ENCODE measurements around the gene NXNL2. TPM values are rescaled to one million over a fixed set of nuclear protein-coding genes. Genes with fewer than 3 reads are reported as not detected.

The NXNL2 gene
- total RNA-seq, 1 donor from 2014 or later = 0.58 TPM

DNA sequence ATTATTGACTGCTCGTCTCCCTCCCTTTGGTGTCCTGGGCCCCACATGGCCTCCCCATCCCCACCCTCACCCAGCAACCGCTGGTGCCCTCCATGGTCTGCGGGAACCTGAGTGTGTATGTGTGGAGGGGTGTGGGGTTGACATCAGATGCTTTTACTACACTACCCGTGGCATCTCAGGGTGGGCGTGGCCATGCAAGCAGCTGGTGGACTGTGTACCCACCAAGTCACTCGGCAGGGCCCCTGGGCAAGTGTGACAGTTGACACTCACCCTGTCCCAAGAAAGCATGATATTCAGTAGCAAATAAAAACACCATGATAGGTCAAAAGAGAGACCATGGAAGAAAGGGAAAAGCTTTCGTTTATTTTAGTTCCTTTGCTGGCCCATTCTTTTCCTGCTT, 7.4 kb upstream of the NXNL2 start:
- Mint-ChIP-seq H3K27me3 (peaks cover 12% of the 10 kb centered on the region), H3K4me1 (ENCODE audit: unreplicated experiment) (peaks cover 31% of the 10 kb centered on the region), H3K4me3 (no peak overlapping the region), H3K9me3 (no peaks in the 10 kb centered on the region), H3K36me3 (no peaks in the 10 kb centered on the region), H3K27ac (no peak overlapping the region)
- no peak for DNase-seq (ENCODE audit: extremely low spot score, unreplicated experiment)
- TF ChIP-seq, protein P1, sequence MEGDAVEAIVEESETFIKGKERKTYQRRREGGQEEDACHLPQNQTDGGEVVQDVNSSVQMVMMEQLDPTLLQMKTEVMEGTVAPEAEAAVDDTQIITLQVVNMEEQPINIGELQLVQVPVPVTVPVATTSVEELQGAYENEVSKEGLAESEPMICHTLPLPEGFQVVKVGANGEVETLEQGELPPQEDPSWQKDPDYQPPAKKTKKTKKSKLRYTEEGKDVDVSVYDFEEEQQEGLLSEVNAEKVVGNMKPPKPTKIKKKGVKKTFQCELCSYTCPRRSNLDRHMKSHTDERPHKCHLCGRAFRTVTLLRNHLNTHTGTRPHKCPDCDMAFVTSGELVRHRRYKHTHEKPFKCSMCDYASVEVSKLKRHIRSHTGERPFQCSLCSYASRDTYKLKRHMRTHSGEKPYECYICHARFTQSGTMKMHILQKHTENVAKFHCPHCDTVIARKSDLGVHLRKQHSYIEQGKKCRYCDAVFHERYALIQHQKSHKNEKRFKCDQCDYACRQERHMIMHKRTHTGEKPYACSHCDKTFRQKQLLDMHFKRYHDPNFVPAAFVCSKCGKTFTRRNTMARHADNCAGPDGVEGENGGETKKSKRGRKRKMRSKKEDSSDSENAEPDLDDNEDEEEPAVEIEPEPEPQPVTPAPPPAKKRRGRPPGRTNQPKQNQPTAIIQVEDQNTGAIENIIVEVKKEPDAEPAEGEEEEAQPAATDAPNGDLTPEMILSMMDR (conservative IDR thresholded peaks at IDR 0.05) = no peak

DNA sequence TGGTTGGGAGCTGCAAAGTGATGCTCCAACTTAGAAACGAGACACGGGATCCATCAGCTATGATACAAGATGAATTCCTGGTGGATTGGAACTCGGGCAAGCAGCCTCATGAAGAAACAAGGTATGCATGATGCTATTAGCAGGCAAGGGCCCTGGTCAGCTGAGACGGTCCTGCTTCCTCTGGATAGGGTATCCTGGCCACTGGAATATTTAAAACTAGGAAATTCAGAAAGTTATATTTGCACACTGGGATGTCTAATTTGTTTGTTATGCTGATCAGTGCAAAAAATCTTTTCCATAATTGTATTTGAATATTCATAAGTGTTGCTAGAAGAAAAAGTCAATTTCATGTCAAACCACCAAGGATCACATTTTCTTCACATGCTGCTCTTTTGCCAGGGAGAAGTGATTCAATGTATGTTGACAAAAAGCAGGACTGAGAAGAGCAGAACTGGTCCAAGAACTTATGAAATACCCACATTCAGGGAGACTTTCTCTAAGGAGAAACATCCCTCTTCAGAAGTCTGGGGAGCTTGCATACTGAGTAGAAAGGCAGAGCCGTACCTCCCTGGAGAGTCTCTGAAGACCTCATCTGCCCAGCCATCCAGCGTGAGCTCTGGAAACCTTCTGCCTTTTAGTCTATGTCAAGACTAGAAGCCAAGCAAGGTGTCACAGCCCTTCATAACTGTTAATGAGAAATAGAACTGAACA, 6.7 kb upstream of the NXNL2 start:
- Mint-ChIP-seq H3K27me3 (peaks cover 18% of the 10 kb centered on the region), H3K27ac (no peak overlapping the region), H3K4me3 (no peak overlapping the region), H3K36me3 (no peaks in the 10 kb centered on the region), H3K9me3 (no peaks in the 10 kb centered on the region), H3K4me1 (ENCODE audit: unreplicated experiment) (peaks cover 33% of the 10 kb centered on the region)
- DNase-seq (ENCODE audit: extremely low spot score, unreplicated experiment) = no peak
- TF ChIP-seq, protein P1 (conservative IDR thresholded peaks at IDR 0.05) = no peak

DNA sequence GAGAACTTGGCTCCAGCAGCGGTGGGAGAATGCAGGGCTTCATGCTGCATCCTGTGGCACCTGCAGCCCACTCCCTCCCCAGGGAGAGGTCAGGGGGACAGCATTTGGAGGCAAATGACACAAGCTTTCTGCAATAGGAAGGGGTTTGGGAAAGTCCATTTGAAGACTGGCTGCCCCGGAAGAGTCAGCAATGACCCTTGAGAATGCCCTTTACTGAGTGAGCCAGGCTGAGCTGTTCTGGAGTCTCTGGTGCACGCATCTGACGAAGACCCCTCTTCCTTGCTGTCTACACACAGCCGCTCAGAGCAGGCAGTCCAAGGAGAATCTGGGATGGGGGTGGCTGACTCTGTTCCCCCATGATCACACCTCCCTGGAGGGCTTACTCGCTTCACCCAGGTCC, 5.5 kb upstream of the NXNL2 start:
- no peaks in the 10 kb centered on the region for H3K36me3 Mint-ChIP-seq
- TF ChIP-seq, protein P1 (conservative IDR thresholded peaks at IDR 0.05) = no peak
- H3K9me3 Mint-ChIP-seq = no peaks in the 10 kb centered on the region
- no peak for DNase-seq (ENCODE audit: extremely low spot score, unreplicated experiment)
- H3K4me3 Mint-ChIP-seq = no peak overlapping the region
- H3K27me3 Mint-ChIP-seq = peaks cover 26% of the 10 kb centered on the region
- no peak overlapping the region for H3K27ac Mint-ChIP-seq
- H3K4me1 Mint-ChIP-seq (ENCODE audit: unreplicated experiment) = peaks cover 40% of the 10 kb centered on the region

DNA sequence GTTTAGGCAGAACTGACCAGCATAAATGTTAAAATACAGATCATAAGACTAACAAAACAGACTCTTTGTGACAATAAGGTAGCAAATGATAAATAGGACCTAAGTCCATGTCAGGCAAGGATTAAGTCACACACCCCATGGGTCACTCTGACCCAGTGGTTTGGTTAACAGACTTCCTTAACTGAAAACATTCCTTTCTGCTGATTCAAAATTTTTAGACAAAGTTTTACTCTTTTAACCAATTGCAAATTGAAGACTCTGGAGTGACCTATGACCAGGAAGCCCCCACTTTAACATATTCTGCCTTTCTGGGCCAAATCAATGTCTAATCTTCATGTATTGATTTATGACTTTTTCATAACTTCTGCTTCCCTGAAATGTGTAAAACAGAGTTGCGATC, 4.9 kb upstream of the NXNL2 start:
- Mint-ChIP-seq H3K36me3 (no peaks in the 10 kb centered on the region), H3K4me3 (no peak overlapping the region), H3K27me3 (peaks cover 26% of the 10 kb centered on the region), H3K9me3 (no peaks in the 10 kb centered on the region), H3K27ac (no peak overlapping the region), H3K4me1 (ENCODE audit: unreplicated experiment) (peaks cover 40% of the 10 kb centered on the region)
- TF ChIP-seq, protein P1 (conservative IDR thresholded peaks at IDR 0.05) = no peak
- DNase-seq (ENCODE audit: extremely low spot score, unreplicated experiment) = no peak

DNA sequence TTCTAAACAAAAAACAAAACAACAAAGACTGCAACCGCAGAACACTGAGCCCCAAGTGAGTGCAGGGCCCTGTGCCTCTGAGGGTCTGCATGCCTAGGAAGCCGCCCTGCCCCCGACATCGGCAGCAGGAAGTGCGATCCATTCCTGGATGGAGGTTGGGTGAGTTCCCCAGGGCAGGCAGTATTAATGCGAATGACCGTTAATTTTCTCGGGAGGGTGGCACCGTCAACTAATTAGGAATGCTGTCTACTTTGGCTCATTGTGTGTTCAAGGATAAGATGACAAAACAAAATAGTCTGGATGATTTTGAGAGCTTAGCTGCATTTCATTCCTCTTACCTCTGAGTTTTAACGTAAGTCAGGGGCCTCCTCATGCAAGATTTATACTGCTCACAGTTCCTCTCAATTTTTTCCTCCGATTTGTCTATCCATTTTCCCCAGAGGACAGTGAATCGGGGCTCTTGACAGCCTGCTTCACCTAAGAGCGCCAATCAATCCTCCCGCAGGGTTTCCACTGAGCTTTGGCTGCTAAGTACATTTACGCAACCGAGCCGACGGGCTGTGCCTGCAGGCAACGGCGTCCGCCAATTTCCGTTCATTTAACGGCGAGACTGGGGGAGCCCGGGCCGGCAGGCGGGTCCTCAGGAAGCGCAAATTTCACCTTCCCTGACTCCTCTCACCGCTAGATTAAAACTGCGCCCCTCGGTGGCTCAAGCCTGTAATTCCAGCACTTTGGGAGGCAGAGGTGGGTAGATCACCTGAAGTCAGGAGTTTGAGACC, 2.9 kb upstream of the NXNL2 start:
- H3K4me1 Mint-ChIP-seq (ENCODE audit: unreplicated experiment) = peaks cover 45% of the 10 kb centered on the region
- DNase-seq (ENCODE audit: extremely low spot score, unreplicated experiment) = no peak

More for the DNA sequence above, 2.9 kb upstream of the NXNL2 start:
- Mint-ChIP-seq H3K27me3 (peaks cover 30% of the 10 kb centered on the region), H3K36me3 (no peaks in the 10 kb centered on the region), H3K9me3 (no peaks in the 10 kb centered on the region), H3K4me3 (peak overlapping the region; percentile 88), H3K27ac (peak overlapping the region; percentile 58)
- TF ChIP-seq, protein P1 (conservative IDR thresholded peaks at IDR 0.05) = peak; percentile 51
